Measurements from ENCODE around the gene MFAP1.
A peak's percentile ranks its signal among the peaks of the same experiment; 100 is the strongest.
"Not testable (repeated sequence)": the region's sequence is repeated elsewhere in the genome, so short reads cannot be mapped to it uniquely, and the experiment has no call there.

Gene MFAP1, protein sequence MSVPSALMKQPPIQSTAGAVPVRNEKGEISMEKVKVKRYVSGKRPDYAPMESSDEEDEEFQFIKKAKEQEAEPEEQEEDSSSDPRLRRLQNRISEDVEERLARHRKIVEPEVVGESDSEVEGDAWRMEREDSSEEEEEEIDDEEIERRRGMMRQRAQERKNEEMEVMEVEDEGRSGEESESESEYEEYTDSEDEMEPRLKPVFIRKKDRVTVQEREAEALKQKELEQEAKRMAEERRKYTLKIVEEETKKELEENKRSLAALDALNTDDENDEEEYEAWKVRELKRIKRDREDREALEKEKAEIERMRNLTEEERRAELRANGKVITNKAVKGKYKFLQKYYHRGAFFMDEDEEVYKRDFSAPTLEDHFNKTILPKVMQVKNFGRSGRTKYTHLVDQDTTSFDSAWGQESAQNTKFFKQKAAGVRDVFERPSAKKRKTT

DNA sequence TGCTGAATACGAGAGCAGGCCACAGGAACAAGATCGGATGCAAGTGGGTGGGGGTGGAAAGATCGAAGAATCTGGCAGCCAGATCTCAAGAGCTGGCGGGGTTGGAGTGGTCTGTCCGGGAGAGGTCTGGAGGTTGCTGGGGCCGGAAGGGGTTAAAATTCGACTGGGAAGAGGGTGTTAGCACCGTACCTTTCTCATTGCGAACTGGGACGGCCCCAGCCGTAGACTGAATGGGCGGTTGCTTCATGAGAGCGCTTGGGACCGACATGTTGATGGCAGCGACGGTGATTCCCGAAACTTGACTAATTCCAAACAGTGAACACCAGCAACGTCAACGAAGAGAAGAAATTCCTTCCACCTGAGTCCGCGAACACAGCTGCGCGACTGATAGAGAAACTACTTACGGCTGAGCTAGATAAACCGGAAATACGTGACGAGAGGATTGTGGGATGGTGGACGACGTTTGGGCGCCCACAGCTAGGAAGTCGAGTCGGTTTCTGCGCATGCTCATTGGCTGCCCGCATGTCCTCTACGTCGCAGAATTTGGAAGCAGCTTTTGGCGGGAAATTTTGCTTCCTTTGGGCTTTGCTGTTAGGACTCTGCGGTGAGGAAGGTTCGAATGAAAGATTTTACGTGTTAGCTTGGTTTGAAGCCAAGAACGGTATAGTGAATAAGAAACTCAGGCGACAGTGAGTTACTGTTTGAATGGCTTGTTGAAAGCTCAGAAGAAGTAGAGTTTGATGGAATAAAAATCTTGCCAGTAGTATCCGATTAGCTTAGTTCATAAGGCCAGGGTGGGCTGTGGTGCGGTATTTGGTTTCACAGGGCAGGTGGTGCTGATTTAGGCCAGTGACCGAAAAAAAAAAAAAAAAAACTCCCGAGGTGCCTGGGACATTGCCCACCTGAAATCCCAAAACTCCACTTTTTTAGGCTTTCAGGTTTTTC lies at the start of gene MFAP1:
TSS of gene MFAP1 (minus strand) at position 389 of the 945 bp plus-strand sequence. CDS start at position 268, 121 bp downstream.
- DNase-seq (ENCODE audit: low read depth in 3 of 3, low spot score in 1 of 3) = peak; percentile 69 to 85 (median 80)

DNA sequence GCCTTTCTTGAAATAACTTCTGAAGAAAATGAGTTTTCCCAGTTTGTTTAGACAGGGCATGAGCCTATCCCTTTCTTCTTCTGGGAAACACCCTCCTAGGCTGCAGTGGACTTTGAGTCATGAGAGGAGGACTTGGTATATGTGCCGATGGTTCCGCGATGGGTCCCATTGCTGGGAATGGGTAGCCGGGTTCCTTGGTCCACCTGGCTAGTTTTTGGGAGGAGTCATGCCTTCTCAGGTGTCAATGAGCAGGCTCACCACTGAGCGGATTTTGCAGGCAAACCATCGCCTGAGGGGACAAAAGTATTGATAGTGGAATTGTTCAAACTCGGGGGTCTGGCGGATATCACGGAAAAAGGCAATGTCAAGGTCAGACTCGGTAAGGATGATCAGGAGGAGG lies 49.2 kb upstream of the MFAP1 start:
- no peak for DNase-seq (ENCODE audit: low read depth in 3 of 3, low spot score in 1 of 3)

DNA sequence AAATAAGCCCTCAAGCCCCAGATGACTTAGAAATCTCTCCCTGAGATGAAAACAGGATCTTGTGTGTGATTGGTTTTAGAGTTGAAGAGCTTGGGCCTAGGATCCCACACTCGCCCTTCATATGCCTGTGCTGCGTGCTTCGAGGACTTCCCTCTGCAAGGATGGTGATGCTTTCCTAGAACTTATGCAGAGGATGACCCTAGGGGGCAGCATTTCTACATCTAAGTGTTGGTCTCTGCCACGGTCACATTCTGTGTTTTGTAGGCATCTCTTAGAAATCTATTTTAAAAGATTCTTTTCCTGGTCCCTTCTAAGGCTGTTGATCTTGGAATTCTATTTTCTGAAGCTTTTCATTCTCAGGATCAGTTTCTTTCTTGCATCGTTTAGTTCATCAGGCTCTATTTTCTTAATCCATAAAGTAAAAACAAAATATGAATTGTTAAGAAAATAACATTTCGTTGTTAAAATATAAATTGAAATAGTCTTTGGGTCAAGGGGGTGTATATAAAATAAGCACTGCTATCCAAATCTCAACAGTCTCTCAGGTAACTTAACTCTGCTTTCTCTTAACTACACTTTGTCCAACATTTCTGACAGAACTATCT lies 48.0 kb upstream of the MFAP1 start:
- no peak for DNase-seq (ENCODE audit: low read depth in 3 of 3, low spot score in 1 of 3)

DNA sequence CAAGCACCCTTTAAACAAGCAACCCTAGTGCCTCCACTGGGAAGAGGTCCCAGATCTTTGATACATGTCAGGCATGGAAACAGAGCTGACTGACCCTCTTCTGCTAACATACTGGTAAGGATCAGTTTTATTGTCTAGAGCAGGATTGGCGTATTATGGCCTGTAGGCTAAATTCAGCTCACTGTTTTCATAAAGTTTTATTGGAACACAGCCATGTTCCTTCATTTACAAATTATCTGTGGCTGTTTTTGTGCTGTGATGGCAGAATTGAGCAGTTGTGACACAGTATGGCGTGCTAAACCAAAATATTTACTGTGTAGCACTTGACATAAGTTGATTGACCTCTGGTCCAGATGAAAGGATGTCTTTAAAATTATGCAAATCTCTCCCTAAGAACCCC lies 47.3 kb upstream of the MFAP1 start:
- DNase-seq (ENCODE audit: low read depth in 3 of 3, low spot score in 1 of 3) = no peak

DNA sequence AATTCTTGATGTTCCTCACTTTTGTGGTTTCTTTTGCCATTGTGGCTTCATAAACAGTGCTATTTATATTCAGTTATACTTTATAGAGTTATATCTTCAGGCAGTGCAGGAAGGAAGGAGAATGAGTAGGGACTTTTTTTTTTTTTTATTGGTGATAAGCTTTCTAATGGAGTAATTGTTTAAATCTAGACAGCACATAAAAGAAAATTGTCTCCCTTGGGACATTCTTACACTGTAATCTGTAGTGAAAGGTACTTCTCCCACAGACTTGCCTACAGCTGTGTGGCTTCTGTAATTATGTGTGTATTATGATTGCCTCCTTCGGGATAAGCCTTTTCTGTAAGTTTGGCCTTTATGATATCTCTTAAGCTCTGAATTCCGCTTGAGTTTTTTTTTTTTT lies 43.9 kb upstream of the MFAP1 start:
- DNase-seq (ENCODE audit: low read depth in 3 of 3, low spot score in 1 of 3) = no peak

DNA sequence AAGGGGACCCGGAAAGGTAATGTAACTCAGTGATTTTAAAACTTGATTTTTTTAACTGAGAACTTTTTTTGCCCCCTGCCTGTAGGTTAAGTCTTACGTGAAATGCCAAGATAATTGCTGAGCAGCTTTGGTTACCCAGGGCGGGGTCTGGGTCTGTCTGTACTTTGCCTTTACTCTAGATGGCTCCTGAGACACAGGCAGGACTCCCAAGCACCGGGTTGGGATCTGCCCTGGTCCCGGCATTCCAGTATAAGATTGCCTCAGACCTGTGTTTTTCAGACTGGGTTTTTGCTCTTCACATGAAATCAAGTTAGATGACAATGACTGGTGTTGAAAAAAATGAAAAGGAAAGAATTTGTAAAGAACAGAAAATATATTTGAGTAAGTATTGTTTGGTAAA lies 42.6 kb upstream of the MFAP1 start:
- no peak for DNase-seq (ENCODE audit: low read depth in 3 of 3, low spot score in 1 of 3)

DNA sequence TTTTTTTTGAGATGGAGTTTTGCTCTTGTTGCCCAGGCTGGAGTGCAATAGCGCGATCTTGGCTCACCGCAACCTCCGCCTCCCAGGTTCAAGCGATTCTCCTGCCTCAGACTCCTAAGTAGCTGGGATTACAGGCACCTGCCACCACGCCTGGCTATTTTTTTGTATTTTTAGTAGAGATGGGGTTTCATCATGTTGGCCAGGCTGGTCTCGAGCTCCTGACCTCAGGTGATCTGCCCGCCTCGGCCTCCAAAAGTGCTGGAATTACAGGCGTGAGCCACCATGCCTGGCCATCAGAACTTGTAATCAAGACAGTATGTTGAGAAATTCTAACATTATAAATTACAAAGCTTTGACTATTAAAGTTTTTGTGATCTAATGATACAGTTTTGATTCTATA lies 42.1 kb upstream of the MFAP1 start:
- DNase-seq (ENCODE audit: low read depth in 3 of 3, low spot score in 1 of 3) = not testable (repeated sequence)

DNA sequence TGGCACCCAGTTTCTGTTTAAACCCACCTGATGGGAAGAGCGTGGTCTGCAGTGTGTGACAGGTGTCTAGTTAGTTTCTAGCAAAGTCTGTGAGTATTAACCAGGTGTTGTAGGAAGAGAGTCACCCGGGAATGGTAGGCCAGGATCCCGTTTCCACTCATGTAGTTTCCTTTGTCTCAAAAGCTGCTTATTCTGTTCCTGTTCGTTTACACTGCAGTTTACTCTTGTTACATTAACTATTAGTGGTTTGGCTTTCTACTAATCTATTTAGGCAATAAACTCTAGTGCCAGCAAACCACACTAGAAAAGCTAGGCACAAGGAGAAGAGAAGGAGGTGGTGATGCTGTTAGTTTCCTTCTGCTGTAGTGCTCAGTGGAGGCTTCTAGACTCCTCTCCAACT lies 35.1 kb upstream of the MFAP1 start:
- no peak for DNase-seq (ENCODE audit: low read depth in 3 of 3, low spot score in 1 of 3)

DNA sequence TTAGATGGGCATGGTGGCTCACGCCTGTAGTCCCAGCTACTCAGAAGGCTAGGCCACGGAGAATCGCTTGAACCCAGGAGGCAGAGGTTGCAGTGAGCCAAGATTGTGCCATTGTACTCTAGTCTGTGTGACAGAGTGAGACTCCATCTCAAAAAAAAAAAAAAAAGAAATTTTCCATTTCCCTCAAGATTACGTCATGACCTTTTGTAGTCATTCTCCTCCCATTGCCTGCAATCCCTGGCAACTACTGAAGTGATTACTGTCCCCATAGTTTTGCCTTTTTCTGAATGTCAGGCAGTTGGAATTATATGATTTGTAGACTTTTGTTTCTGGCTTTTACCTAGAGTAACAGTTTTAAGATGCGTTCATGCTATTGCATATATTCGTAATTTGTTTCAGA lies 30.3 kb upstream of the MFAP1 start:
- no peak for DNase-seq (ENCODE audit: low read depth in 3 of 3, low spot score in 1 of 3)

DNA sequence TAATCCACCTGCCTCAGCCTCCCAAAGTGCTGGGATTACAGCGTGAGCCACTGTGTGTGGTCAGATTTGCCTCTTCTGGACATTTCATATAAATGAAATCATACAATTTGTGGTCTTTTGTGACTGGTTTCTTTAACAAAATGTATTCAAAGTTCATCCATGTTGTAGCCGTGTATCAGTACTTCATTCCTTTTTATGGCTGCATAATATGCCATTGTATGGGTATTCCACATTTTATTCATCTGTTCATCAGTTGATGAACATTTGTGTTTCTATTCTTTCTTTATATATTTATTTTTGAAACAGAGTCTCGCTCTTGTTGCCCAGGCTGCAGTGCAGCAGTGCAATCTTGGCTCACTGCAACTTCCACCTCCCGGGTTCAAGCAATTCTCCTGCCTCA lies 28.1 kb upstream of the MFAP1 start:
- DNase-seq (ENCODE audit: low read depth in 3 of 3, low spot score in 1 of 3) = no peak

DNA sequence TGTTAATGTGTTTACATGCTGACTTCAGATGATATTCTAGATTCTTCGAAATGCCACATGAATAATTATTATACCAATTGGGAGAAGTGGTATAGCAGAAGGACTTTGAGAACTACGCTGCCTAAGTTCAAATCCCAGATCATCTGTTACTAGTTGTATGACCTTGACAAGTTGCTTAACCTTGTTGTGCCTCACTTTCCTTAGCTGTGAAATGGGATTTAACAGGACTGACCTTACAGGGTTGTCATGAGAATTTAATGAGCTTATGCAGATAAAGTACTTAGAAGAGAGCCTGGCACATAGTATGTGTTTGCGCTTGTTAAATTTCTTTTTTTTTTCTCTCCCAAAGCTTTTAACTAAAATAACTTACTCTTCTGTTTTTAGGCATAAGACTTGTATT lies 26.8 kb upstream of the MFAP1 start:
- no peak for DNase-seq (ENCODE audit: low read depth in 3 of 3, low spot score in 1 of 3)

DNA sequence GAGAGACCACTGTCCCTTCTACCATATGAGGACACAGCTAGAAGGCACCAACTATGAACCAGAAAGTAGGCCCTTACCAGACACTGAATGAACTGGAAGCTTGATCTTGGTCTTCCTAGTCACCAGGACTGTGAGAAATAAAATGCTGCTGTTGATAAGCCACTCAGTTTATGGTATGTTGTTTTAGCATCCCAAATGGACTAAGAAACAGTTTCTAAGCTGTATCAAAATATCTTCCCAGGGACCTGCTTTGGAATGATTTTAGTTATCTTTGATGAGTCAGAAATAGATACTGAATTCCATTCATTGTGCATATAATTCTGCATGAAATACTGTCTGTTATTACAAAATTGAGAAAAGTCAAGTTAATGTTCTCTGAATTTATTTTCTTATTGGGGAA lies 20.9 kb upstream of the MFAP1 start:
- DNase-seq (ENCODE audit: low read depth in 3 of 3, low spot score in 1 of 3) = no peak

DNA sequence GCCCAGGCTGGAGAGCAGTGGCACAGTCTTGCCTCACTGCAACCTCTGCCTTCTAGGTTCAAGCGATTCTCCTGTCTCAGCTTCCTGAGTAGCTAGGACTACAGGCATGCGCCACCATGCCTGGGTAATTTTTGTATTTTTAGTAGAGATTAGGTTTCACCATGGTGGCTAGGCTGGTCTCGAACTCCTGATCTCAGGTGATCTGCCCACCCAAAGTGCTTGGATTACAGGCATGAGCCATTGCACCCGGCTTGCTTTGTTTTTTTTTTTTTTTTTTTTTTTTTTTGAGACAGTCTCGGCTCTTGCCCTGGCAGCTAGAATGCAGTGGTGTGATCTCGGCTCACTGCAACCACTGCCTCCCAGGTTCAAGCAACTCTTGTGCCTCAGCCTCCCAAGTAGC lies 8.0 kb upstream of the MFAP1 start:
- DNase-seq (ENCODE audit: low read depth in 3 of 3, low spot score in 1 of 3) = not testable (repeated sequence)

DNA sequence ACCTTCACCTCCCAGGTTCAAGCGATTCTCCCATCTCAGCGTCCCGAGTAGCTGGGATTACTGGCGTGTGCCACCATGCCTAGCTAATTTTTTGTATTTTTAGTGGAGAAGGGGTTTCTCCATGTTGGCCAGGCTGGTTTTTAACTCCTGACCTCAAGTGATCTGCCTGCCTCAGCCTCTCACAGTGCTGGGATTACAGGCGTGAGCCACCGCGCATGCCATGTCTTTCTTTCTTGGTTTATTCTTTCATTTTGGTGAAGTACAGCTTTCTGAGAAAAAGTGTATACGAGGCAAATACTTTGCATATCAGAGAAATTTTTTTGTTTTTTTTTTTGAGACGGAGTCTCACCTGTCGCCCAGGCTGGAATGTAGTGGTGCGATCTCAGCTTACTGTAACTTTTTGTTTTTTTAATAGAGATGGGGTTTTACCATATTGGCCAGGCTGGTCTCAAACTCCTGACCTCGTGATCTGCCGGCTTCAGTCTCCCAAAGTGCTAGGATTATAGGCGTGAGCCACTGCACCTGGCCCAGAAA lies 7.1 kb upstream of the MFAP1 start:
- DNase-seq (ENCODE audit: low read depth in 3 of 3, low spot score in 1 of 3) = not testable (repeated sequence)

DNA sequence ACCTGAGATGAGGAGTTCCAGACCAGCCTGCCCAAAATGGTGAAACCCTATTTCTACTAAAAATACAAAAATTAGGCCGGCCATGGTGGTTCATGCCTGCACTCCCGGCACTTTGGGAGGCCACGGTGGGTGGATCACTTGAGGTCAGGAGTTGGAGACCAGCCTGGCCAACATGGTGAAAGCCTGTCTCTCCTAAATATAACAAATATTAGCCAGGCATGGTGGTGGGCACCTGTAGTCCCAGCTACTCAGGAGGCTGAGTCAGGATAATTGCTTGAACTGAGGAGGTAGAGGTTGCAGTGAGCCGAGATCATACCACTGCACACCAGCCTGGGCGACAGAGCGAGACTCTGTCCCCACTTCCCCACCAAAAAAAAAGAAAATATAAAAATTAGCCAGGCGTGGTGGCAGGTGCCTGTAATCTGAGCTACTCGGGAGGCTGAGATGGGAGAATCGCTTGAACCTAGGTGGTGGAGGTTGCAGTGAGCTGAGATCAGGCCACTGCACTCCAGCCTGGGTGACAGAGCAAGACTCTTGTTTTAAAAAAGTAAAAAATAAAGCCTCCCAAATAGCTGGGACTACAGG lies 6.3 kb upstream of the MFAP1 start:
- DNase-seq (ENCODE audit: low read depth in 3 of 3, low spot score in 1 of 3) = not testable (repeated sequence)

DNA sequence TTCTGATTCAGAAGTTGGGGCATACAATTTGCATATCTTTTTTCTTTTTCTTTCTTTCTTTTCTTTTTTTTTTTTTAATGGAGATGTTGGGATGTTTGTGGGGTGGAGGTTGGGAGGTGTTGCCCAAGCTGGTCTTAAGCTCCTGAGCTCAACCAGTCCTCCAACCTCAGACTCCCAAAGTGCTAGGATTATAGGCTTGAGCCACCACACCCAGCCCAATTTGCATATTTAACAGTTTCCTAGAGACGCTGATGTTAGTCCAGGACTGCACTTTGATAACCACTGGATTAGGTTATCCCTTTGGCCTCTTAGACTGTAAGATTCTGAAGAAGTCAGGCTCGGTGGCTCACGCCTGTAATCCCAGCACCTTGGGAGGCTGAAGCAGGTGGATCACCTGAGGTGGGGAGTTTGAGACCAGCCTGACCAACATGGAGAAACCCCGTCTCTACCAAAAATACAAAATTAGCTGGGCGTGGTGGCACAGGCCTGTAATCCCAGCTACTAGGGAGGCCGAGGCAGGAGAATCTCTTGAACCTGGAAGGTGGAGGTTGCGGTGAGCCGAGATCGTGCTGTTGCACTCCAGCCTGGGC lies 5.6 kb upstream of the MFAP1 start:
- DNase-seq (ENCODE audit: low read depth in 3 of 3, low spot score in 1 of 3) = not testable (repeated sequence)

DNA sequence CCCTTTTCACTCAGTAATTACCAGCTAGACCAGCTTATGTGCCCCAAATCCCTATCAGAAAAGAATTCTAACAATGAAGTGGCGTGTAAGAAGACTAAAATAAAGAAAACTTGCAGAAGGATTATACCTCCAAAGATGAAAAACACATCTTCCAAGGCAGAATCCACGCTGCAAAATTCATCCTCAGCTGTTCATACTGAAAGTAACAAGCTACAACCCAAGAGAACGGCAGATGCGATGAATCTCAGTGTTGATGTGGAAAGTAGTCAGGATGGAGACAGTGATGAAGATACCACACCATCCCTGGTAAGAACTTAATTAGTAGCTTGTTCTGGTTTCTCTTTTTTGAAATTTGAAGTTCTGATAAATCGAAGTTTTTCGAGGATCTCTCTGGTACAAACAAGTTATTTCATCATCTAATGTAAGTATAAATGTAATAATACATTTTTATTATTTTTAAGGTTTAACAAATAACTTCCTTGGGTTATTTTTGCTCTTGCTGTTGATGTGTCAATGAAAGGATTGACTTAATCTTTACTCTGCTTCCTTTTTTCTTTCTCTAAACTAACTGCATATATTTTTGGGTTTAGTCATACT lies 3.7 kb upstream of the MFAP1 start:
- no peak for DNase-seq (ENCODE audit: low read depth in 3 of 3, low spot score in 1 of 3)

DNA sequence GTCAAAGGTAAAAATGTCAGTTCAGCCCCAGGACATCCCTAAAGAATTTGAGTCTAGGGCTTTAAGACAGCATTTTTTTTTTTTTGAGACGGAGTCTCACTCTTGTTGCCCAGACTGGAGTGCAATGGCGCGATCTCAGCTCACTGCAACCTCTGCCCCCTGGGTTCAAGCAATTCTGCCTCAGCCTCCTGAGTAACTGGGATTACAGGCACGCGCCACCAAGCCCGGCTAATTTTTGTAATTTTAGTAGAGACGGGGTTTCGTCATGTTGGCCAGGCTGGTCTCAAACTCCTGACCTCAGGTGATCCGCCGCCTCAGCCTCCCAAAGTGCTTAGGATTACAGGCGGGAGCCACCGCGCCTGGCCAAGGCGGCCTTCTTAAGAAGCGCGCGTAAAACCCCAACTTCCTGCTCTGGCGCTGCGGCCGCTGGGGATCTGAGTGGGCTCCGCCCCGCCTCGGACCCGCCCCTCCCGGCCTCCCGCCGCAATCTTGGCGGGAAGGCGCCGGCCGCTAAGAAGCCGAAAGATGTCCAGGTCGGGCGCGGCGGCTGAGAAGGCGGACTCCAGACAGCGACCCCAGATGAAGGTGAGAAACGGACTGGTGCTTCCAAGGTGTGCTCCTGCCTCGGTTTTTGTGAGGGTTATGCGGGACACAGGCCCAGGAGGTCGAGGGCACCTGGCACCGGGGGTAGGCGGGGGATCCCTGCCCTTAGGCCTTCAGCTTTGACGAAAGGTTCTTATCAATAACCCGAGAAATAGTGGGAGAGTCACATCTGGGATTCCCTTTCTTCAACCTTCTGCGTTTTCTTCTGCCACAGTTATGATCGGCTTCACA lies 2.2 kb upstream of the MFAP1 start, which contains the start of gene WDR76:
TSS of gene WDR76 (plus strand) at position 495 of the 834 bp plus-strand sequence. CDS start at position 526, 31 bp downstream.
- peak; percentile 22 to 50 (median 23) for DNase-seq (ENCODE audit: low read depth in 3 of 3, low spot score in 1 of 3)

DNA sequence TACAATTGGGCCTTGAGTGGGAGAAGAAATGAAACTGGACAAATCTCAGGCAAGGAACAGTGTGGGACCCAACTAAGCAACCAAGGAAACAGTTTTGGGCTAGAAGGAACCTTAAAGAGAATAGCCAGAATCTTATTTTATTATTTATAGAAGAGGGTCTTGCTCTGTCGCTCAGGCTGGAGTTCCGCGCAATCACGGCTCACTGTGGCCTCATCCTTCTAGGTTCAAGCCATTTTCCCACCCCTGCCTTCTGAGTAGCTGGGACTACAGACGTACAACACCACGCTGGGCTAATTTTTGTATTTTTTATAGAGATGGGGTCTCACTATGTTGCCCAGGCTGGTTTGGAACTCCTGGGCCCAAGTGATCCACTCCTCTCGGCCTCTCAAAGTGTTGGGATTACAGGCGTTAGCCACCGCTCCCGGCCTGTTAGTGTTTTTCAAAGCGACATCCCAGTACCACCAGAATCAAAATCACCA lies 1.6 kb upstream of the MFAP1 start:
- no peak for DNase-seq (ENCODE audit: low read depth in 3 of 3, low spot score in 1 of 3)
